Cardiac septum (tissue), 1 donor: ENCODE results near the gene MAN2A1. TPM values are rescaled to one million over a fixed set of nuclear protein-coding genes. Genes with fewer than 3 reads are reported as not detected.
"Not testable (repeated sequence)": the region's sequence is repeated elsewhere in the genome, so short reads cannot be mapped to it uniquely, and the experiment has no call there.

ENCODE experiments used
- DNase-seq: peaks from one replicate; pipeline ENCODE4 v3.0.0-alpha.2; 2020; ENCODE audit warnings: low spot score
- intact Hi-C: fragments of 100-400 bp; cut with DNase I; formaldehyde crosslinking; loops from one replicate; pipeline ENCODE4 v1.14.0; 2022
- total RNA-seq: library from RNA; stranded (reverse); fragmentation: NEBNext Ultra II Directional; extraction: Animal tissue kit (Norgen Biotek cat#: 25700); gene quantifications from one replicate; pipeline ENCODE4 v1.2.1, GENCODE V29; 2021
- donor health status: DM: no; HTN: no; CAD: no.

MAN2A1 gene
- total RNA-seq, 1 donor from 2014 or later = 9.9 TPM

DNA sequence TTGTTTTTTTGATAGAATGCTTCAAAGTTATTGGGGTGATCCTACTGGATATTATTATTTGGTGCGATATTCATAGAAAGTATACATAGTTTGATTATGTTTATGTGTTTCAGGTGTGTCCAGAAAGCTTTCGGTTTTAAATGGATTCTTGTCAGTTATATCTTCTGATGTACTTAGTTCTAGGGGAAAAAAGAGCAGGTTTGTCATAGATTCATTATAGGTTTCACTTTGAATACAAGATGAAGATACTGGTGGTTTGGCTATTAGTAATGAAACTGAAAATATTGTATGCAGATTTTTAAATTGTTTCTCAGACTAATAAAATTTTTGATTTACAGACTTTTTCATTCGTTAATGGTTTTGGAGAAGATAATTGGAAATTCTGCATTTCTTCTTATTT lies 98.9 kb downstream of the MAN2A1 start:
- intact Hi-C loops = no loop called here

DNA sequence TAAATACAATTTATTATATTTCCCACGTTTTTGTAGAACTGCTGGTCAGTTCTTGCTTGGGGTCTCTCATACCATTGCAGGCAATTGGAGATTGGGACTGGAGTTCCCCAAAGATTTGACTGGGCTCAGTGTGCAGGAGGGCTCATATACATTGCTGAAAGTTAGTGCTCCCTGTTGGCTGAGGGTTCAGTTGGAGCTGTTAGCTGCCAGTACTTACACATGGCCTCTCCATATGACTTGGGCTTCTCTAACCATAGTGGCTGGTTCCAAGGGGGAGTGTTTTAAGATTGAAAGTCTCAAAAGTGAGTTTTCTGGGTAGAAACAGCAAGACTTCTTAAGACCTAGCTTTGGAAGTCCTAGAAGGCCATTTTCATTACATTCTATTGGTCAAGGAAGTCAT lies 102.9 kb downstream of the MAN2A1 start:
- DNase-seq = no peak
- intact Hi-C loops = no loop called here

More for the DNA sequence above, 98.9 kb downstream of the MAN2A1 start:
- no peak for DNase-seq

DNA sequence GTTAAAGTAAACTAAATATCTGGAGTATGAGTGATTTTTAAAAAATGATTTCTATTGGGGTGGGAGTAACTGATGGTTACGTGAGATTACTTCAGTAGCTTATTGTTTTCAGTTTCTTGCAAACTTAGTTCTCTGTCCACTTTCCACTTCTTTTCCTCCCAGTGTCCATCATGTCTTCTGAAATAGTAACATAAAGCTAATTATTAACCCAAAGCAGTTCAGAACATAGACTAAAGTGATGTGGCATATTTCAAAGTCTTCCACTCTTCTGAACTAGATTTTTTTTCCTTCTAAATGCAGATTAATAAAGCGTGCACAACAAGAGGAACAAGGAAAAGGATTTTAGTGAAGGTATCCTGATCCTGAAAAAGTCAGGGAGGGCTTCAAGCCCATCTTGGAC lies 114.1 kb downstream of the MAN2A1 start:
- no peak for DNase-seq
- intact Hi-C loops = no loop called here

- no peak for DNase-seq
- intact Hi-C loops = no loop called here
These were observed 115.7 kb downstream of the MAN2A1 start for GRCh38 chr5:109805472-109805871.

DNA sequence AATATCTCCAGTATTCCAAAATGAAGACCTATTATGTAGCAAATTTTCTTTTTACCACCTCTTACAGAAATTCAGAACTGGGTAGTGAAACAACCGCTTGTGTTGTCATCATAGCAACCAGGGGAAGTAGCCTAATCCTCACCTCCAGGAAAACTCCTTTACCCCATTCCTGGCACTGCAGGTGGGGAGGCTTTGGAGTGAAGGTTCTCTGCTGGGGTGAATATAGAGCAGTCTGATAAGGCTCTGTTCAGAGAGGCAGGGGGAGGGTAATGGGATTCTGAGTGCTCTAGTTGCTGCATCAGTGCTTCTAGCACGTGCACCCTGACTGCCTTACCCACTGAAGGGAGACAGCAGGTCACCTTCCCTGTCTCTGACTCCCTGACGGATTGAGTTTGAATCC lies 116.2 kb downstream of the MAN2A1 start:
- intact Hi-C loops = no loop called here
- no peak for DNase-seq

GRCh38 chr5:109812698-109813097 lies 123.0 kb downstream of the MAN2A1 start:
- no peak for DNase-seq

DNA sequence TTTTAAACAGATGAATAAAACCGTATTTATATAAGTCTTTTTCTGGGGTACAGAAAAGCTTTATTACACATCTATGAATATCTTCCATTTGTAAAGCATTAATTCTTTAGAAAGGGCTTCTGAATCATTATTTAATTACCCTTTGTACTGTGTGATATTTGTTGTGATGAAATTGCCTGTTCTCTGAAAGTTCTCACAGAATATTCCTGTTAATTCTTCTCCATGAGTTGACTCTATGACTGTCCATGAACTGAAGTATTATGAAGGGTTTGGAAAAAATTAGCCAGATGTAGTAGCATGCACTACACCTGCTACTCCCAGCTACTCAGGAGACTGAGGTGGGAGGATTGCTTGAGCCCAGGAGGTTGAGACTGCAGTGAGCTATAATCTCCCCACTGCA lies 127.0 kb downstream of the MAN2A1 start:
- intact Hi-C loops = no loop called here
- no peak for DNase-seq

More at GRCh38 chr5:109812698-109813097, 123.0 kb downstream of the MAN2A1 start:
- intact Hi-C loops = no loop called here

- no peak for DNase-seq
- intact Hi-C loops = no loop called here
These were observed 130.2 kb downstream of the MAN2A1 start for GRCh38 chr5:109819878-109820277.

DNA sequence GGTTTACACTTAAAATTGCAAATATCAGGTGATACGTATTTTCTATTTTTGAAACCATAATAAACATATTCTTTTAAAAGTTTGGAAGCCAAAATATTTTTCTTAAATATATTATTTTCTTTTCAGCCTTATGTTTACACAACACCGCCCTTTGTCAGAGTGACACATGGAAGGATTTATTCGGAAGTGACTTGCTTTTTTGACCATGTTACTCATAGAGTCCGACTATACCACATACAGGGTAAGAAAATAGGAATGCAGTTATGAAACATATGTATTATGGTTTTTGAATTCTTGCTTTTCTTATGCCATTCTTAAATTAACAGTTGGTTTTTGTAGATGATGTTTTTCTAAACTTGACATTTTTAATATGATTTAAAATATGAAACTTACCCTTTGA lies 133.9 kb downstream of the MAN2A1 start:
- intact Hi-C loops = no loop called here

GRCh38 chr5:109825450-109825849 lies 135.7 kb downstream of the MAN2A1 start:
- intact Hi-C loops = no loop called here
- DNase-seq = no peak

More for the DNA sequence above, 133.9 kb downstream of the MAN2A1 start:
- no peak for DNase-seq

GRCh38 chr5:109826426-109826825 lies 136.7 kb downstream of the MAN2A1 start:
- intact Hi-C loops = no loop called here
- no peak for DNase-seq

DNA sequence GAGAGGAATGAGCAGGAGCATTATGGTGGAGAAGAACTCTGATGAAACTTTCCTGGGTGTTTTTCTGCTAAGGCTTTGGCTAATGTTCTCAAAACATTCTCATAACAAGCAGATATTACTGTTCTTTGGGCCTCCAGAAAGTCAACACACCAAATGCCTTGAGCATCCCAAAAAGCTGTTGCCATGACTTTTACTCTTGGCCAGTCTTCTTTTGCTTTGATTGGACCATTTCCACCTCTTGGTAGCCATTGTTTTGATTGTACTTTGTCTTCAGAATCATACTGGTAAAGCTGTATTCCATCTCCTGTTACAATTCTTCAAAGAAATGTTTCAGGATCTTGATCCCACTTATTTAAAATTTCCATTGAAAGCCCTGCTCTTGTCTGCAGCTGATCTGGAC lies 139.6 kb downstream of the MAN2A1 start:
- intact Hi-C loops = no loop called here
- DNase-seq = no peak

DNA sequence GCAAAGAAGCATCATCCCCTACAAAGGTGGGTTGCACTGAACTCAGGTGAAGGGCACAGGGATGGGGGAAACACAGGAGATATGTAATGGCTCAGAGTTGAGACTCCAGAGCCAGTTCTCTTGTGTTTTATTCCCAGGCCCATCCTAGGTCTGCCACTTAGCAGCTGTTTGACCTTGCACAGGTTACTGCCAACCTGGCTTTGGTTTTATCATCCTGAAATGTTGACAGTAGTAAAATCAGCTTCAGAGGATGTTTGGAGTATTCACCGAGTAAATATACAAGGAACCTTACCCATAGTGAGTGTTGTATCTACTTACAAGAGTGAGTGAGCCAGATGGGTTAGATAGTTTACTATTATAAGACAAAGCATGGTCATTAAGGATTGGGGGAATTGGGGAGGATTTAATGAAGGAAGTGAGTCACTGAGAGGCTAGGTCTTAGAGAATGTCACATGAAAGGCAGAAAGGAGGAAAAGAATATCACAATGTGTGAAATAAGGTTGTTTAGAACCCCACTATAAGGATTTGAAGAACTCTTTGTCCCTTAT lies 141.3 kb downstream of the MAN2A1 start:
- intact Hi-C loops = no loop called here
- no peak for DNase-seq

- intact Hi-C loops, DNase-seq: not testable (repeated sequence)
These were observed 142.8 kb downstream of the MAN2A1 start for GRCh38 chr5:109832207-109833188.

DNA sequence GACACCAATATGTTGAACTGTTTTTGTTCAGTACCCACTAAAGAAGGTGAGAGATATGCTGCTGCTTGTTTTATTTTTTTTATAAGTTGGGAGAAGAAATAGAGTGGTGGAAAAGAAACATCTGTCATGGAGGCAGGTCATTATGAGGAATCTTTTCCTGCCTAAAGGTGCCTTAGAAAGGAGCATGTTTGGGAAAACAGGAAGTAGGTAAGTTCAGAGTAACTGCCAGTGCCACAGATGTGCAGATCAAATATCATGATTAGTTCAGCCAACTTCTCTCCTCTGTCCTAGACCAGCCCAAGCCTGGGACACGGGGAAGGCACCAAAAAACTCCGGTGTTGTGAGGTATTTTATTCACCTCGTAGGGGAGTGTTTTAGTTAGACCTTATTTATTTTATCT lies 144.2 kb downstream of the MAN2A1 start:
- intact Hi-C loops = no loop called here
- DNase-seq = no peak

- intact Hi-C loops = no loop called here
- no peak for DNase-seq
These were observed 146.6 kb downstream of the MAN2A1 start for GRCh38 chr5:109836280-109836679.

- intact Hi-C loops = no loop called here
- DNase-seq = no peak
These were observed 147.6 kb downstream of the MAN2A1 start for GRCh38 chr5:109837231-109837861.

- no peak for DNase-seq
- intact Hi-C loops = no loop called here
These were observed 148.4 kb downstream of the MAN2A1 start for GRCh38 chr5:109838157-109838556.

- DNase-seq = no peak
- intact Hi-C loops = no loop called here
These were observed 154.4 kb downstream of the MAN2A1 start for GRCh38 chr5:109844148-109844547.

DNA sequence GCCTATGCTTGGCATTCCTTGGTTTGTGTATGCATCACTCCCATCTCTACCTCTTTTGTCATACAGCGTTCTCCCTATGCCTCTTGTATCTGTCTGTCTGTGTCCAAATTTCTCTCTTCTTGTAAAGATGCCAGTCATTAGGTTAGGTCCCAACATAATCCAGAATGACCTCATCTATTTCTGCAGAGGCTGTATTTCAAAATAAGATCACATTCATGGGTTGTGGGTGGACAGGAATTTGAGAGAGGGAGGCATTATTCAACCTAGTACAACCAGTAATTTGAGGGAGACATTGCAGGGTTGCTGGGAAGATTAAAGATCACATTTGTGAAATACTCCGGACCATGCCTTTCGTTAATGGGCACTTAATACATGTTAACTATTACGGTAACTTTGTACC lies 155.0 kb downstream of the MAN2A1 start:
- intact Hi-C loops = no loop called here
- no peak for DNase-seq

DNA sequence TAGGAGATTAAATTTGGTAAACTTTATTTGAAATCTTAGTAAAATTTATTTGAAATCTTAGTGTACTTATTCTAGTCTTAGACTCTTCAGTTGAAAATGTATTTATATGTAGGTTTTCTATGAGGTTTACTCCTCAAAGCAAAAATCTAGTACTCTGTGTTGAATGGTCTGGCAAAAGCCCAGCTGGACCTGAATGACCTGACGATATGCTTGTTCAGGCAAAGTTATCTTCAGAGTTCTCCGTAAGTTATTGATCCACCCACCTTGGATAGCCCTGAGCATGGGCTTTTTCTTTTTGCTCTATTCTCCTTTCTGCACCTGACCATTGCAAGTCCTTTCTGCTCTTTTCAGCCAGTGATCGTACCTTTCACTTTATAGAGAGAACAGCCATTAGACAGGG lies 158.4 kb downstream of the MAN2A1 start:
- DNase-seq = no peak
- intact Hi-C loops = no loop called here
